GM12873 (cell line): ENCODE results near the gene KAT2A.
A peak's percentile ranks its signal among the peaks of the same experiment; 100 is the strongest.

ENCODE experiments used
- TF ChIP-seq, protein P1 (sequence below): IDR thresholded peaks from 2 replicates; pipeline ENCODE4 v1.5.1; 2012; ENCODE audit warnings: low read depth, mild to moderate bottlenecking, moderate library complexity, low read length, control low read depth; ENCODE audit not compliant: insufficient read depth; ENCODE audit errors: missing control alignments

KAT2A gene

GRCh38 chr17:42120770-42121769 is at the start of gene KAT2A:
TSS of gene KAT2A (minus strand) at chr17:42121367. CDS start at chr17:42121304, 63 bp downstream.
- TF ChIP-seq, protein P1, sequence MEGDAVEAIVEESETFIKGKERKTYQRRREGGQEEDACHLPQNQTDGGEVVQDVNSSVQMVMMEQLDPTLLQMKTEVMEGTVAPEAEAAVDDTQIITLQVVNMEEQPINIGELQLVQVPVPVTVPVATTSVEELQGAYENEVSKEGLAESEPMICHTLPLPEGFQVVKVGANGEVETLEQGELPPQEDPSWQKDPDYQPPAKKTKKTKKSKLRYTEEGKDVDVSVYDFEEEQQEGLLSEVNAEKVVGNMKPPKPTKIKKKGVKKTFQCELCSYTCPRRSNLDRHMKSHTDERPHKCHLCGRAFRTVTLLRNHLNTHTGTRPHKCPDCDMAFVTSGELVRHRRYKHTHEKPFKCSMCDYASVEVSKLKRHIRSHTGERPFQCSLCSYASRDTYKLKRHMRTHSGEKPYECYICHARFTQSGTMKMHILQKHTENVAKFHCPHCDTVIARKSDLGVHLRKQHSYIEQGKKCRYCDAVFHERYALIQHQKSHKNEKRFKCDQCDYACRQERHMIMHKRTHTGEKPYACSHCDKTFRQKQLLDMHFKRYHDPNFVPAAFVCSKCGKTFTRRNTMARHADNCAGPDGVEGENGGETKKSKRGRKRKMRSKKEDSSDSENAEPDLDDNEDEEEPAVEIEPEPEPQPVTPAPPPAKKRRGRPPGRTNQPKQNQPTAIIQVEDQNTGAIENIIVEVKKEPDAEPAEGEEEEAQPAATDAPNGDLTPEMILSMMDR = no peak

DNA sequence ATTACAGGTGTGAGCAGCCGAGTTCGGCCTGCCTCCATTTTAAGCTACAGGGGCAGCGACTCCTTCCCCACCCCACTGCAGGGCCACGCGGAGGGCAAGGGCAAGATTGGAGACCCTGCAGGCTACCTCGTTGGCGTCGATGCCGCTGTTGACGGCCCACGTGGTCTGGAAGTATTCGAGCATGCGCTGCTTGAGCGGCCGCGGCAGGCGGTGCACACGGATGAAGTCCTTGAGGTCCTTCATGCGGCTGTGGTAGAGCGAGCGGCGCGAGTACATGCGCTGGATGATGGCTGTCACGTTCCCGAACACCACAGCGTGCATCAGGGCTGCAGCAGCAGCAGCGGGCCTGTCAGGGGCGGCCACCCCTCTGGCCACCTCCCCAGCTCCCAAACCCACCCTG is 48.2 kb upstream of the KAT2A start:
- TF ChIP-seq, protein P1 = no peak

GRCh38 chr17:42167807-42168206 is 46.6 kb upstream of the KAT2A start:
- TF ChIP-seq, protein P1 = no peak

GRCh38 chr17:42166196-42166763 is 45.1 kb upstream of the KAT2A start:
- TF ChIP-seq, protein P1 = no peak

GRCh38 chr17:42165751-42166150 is 44.6 kb upstream of the KAT2A start:
- TF ChIP-seq, protein P1 = no peak

DNA sequence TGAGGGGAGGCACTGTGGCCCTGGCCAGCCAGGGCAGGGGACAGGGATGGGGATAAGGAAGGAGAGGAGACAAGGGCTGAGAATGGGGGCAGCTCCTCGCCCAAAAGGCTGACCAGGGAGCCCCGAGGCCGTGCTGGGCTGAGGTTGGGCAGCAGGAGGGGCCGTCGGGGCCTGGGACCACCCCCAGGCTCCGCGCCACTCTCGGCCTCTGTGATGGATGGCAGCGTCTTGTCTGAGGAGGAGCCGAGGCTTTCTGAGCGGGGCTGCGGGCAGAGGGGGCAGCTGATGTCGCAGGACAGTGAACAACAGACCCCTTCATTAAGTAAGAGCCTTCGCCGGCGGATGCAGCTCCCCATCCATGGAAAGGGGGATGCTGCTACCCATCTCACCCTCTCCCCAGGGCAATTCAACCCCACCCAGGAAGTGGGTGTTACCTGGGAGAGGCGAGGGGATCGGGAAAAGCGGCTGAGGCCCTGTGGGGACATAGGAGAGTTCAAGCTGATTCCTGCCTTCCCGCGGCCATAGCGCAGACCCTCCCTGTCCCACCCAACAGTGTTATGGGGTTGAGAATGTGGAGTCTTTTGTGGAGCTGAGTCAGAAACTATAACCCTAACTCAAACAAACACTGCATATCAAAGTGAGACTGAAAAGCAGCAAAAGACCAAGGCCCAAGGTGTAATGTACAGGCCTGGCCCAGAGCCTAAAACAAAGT is 42.7 kb upstream of the KAT2A start:
- TF ChIP-seq, protein P1 = no peak

DNA sequence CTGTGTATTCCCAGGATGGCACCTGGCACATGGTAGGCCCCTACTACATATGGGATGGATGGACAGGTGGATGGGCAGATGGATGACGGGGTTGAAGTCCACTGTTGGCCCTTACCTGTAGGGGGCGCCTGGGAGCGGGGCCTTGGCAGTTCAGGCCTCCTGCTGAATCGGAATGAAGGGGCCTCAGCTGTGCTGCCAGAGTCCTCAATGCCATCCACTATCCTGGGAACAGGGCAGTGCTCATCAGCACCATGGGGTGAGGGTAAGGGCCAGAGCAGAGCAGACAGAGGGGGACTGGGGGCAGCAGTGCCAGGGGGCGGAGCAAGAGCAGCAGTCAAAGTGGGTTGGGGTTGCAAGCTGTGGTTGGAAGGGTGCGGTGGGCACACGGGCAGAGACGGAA is 41.9 kb upstream of the KAT2A start:
- TF ChIP-seq, protein P1 = peak; percentile 78
